ENCODE results near the gene ADAM8.
"Not testable (repeated sequence)": the region's sequence is repeated elsewhere in the genome, so short reads cannot be mapped to it uniquely, and the experiment has no call there.

Gene ADAM8

DNA sequence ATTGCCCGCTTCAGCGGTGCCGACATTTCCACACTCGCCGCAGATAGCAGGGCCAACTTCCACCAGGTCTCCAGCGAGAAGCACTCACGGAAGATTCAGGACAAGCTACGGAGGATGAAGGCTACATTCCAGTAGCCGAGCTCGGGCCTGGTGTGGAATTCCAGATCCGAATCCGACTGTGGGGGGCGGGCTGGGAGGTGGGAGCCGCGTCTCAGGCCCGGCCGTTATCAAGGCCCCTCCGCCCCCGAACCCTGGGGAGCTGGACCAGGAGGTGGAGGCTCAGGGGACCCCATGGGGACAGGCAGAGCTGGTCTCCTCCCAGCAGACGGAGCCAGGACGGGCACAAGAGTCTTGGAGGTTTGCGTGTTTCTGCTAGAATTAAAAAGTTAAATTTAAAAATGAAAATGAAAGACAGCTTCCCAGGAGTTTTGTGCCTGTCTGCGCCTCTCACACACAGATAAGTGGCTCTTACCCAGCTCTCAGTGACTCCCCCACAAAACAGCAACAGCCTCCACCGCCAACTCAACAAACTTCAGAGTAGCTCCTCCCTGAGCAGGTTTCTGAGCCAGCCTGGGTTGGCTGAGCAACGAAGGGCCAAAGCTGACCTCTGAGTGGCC lies 51.8 kb downstream of the ADAM8 start:
- no peak overlapping the region for H3K4me3 ChIP-seq (ENCODE audit: low read depth, low read length)
- TF ChIP-seq, protein P1, sequence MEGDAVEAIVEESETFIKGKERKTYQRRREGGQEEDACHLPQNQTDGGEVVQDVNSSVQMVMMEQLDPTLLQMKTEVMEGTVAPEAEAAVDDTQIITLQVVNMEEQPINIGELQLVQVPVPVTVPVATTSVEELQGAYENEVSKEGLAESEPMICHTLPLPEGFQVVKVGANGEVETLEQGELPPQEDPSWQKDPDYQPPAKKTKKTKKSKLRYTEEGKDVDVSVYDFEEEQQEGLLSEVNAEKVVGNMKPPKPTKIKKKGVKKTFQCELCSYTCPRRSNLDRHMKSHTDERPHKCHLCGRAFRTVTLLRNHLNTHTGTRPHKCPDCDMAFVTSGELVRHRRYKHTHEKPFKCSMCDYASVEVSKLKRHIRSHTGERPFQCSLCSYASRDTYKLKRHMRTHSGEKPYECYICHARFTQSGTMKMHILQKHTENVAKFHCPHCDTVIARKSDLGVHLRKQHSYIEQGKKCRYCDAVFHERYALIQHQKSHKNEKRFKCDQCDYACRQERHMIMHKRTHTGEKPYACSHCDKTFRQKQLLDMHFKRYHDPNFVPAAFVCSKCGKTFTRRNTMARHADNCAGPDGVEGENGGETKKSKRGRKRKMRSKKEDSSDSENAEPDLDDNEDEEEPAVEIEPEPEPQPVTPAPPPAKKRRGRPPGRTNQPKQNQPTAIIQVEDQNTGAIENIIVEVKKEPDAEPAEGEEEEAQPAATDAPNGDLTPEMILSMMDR (IDR thresholded peaks at IDR 0.05; ENCODE audit: borderline replicate concordance, insufficient read depth, low read depth, low read length): no peak

DNA sequence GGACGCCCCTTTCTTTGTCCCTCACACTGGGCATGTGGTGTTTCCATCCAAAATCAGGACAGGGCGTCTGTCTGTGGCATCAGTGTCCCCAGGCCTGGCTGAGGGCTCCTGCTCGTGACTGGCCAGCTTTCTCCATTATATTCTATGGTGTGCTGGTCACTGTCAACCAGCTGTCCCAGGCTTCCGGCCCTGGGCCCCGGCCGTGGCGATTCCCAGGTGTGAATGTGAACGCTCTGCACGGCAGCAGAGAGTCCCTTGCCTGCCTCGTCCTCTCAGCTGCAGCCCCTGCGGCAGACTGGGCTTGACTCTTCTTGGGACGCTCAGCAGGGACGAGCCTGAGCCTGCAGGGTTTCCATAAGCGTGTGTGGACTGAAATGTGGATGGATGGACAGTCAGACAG lies 52.6 kb downstream of the ADAM8 start:
- no peak overlapping the region for H3K4me3 ChIP-seq (ENCODE audit: low read depth, low read length)
- TF ChIP-seq, protein P1 (IDR thresholded peaks at IDR 0.05; ENCODE audit: borderline replicate concordance, insufficient read depth, low read depth, low read length): no peak

GRCh38 chr10:133221756-133222155 lies 54.9 kb downstream of the ADAM8 start:
- H3K4me3 ChIP-seq (ENCODE audit: low read depth, low read length): not testable (repeated sequence)

GRCh38 chr10:133221331-133221730 lies 55.3 kb downstream of the ADAM8 start:
- TF ChIP-seq, protein P1 (IDR thresholded peaks at IDR 0.05; ENCODE audit: borderline replicate concordance, insufficient read depth, low read depth, low read length): no peak
- no peak overlapping the region for H3K4me3 ChIP-seq (ENCODE audit: low read depth, low read length)

DNA sequence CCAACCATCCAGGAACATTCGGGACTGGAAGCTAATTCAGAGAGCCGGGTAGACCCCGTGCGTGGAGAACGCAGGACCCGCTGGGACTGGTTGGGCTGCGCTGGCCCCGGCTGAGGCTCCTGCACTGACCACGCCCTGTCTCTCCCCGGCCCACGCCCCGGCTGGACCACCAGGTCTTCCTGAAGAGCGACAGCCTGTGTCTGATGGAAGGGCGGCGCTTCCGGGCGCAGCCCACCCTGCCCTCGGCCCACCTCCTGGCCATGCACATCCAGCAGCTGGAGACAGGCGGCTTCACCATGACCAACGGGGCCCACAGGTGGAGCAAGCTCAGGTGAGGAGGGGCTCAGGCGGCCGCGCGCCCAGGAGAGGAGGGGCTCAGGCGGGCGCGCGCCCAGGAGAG lies 56.9 kb downstream of the ADAM8 start:
- TF ChIP-seq, protein P1 (IDR thresholded peaks at IDR 0.05; ENCODE audit: borderline replicate concordance, insufficient read depth, low read depth, low read length): no peak
- no peak overlapping the region for H3K4me3 ChIP-seq (ENCODE audit: low read depth, low read length)

DNA sequence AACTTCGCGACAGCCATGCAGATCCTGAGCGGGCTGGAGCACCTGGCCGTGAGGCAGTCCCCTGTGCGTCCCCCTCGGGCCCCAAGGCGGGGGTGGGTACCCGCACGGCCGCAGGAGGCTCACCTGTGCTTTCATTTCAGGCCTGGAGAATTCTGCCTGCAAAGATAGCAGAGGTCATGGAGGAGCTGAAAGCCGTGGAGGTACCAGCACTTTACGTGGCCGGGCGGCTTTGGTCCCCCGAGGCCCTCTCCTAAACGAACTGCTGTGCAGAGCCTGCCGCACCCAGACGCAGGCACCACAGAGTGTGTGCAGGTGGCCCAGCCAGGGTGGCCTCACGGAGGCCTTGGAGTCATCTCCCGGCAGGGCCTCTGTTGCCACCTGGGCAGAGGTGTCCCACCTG lies 57.8 kb downstream of the ADAM8 start:
- TF ChIP-seq, protein P1 (IDR thresholded peaks at IDR 0.05; ENCODE audit: borderline replicate concordance, insufficient read depth, low read depth, low read length): no peak

GRCh38 chr10:133217800-133218589 lies 58.7 kb downstream of the ADAM8 start:
- TF ChIP-seq, protein P1 (IDR thresholded peaks at IDR 0.05; ENCODE audit: borderline replicate concordance, insufficient read depth, low read depth, low read length): no peak
- H3K4me3 ChIP-seq (ENCODE audit: low read depth, low read length): no peak overlapping the region

More for the DNA sequence above, 57.8 kb downstream of the ADAM8 start:
- H3K4me3 ChIP-seq (ENCODE audit: low read depth, low read length): no peak overlapping the region

All from GM12875 (cell line).